GM12864 (cell line): ENCODE data around the gene MAGI1.

Source experiments
- DNase-seq: peaks from one replicate; pipeline ENCODE4 v3.0.0-alpha.2; 2011; ENCODE audit warnings: low read depth
- H3K4me3 ChIP-seq: 2 replicates; pipeline ENCODE4 v1.5.1; 2011; ENCODE audit warnings: mild to moderate bottlenecking, low read depth, low read length, control low read depth
- CTCF ChIP-seq: IDR thresholded peaks from 2 replicates; pipeline ENCODE4 v1.5.1; 2011; ENCODE audit warnings: low read depth, mild to moderate bottlenecking, moderate library complexity, low read length, control low read depth, inconsistent platforms; ENCODE audit errors: missing control alignments

The MAGI1 gene

GRCh38 chr3:65581313-65581712 is 457.4 kb downstream of the MAGI1 start:
- TF ChIP-seq CTCF = no peak
- H3K4me3 ChIP-seq = no peak overlapping the region
- DNase-seq = no peak

- H3K4me3 ChIP-seq = no peak overlapping the region
- no peak for TF ChIP-seq CTCF
Measured at GRCh38 chr3:65578861-65579260, 459.9 kb downstream of the MAGI1 start.

GRCh38 chr3:65577843-65578430 is 460.8 kb downstream of the MAGI1 start:
- no peak overlapping the region for H3K4me3 ChIP-seq
- TF ChIP-seq CTCF = no peak
- DNase-seq = no peak

More at GRCh38 chr3:65578861-65579260, 459.9 kb downstream of the MAGI1 start:
- no peak for DNase-seq

GRCh38 chr3:65576966-65577365 is 461.8 kb downstream of the MAGI1 start:
- no peak for DNase-seq
- no peak for TF ChIP-seq CTCF

GRCh38 chr3:65576228-65576627 is 462.5 kb downstream of the MAGI1 start:
- DNase-seq = no peak
- no peak overlapping the region for H3K4me3 ChIP-seq
- no peak for TF ChIP-seq CTCF

More at GRCh38 chr3:65576966-65577365, 461.8 kb downstream of the MAGI1 start:
- no peak overlapping the region for H3K4me3 ChIP-seq

GRCh38 chr3:65575376-65575840 is 463.3 kb downstream of the MAGI1 start:
- no peak for DNase-seq
- no peak overlapping the region for H3K4me3 ChIP-seq
- TF ChIP-seq CTCF = no peak

GRCh38 chr3:65573548-65574116 is 465.1 kb downstream of the MAGI1 start:
- DNase-seq = no peak
- TF ChIP-seq CTCF = no peak

More at GRCh38 chr3:65573548-65574116, 465.1 kb downstream of the MAGI1 start:
- no peak overlapping the region for H3K4me3 ChIP-seq
